ENCODE data around the gene CELF2.

Gene CELF2

DNA sequence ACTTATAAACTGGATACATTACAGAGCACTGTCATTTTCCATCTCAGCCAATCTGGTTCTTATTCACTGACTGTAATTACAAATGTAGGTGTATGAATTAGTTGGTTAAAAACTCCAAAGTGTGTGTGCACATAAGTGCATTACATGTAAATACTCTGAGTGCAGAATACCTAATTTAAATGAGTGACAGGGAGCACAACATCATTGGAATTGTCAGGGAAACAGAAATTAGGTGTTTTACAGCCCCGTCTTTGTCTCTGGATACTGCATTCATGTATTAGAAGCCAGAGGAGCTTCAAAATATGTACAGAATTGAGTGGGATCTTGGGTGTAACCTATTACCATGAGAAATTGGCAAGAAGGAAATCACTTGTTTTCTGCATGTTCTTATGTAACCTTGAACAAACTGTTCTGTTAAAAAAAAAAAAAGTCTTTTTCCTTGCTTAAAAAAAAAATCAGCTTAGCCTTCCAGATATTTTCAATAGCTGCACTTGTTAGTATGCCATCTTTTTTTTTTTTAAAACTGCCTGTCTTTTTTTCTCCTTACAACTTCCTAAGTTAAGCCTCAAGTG is 31.1 kb downstream of the CELF2 start:
- DNase-seq (ENCODE audit: low read depth): no peak
- TF ChIP-seq, protein P1, sequence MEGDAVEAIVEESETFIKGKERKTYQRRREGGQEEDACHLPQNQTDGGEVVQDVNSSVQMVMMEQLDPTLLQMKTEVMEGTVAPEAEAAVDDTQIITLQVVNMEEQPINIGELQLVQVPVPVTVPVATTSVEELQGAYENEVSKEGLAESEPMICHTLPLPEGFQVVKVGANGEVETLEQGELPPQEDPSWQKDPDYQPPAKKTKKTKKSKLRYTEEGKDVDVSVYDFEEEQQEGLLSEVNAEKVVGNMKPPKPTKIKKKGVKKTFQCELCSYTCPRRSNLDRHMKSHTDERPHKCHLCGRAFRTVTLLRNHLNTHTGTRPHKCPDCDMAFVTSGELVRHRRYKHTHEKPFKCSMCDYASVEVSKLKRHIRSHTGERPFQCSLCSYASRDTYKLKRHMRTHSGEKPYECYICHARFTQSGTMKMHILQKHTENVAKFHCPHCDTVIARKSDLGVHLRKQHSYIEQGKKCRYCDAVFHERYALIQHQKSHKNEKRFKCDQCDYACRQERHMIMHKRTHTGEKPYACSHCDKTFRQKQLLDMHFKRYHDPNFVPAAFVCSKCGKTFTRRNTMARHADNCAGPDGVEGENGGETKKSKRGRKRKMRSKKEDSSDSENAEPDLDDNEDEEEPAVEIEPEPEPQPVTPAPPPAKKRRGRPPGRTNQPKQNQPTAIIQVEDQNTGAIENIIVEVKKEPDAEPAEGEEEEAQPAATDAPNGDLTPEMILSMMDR (IDR thresholded peaks at IDR 0.05; ENCODE audit: low read depth, low read length, missing control alignments): no peak
- H3K4me3 ChIP-seq (ENCODE audit: low read depth, low read length): no peak overlapping the region
- in situ Hi-C loops (cut with HindIII; ENCODE audit: low sequenced_read_pairs): no loop called here

DNA sequence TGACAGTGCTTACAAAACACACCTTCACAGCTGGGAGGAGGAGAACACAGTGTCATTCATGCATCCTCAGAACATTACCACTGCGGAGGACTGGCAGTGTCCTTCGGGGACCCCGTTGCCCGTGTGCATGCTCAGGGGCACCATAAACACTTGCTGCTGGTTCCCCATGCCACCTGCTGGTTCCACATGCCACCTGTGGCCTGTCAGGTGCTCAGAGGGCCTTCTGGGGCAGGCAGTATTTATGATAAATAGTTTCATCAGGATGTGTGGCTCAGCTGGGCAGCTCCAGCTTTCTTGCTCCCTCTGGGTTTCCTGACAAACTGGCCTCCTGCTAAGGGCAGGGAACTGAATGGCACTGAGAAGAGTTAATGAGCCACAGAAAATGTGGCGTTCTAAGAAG is 32.1 kb downstream of the CELF2 start:
- H3K4me3 ChIP-seq (ENCODE audit: low read depth, low read length): no peak overlapping the region
- no peak for DNase-seq (ENCODE audit: low read depth)
- TF ChIP-seq, protein P1 (IDR thresholded peaks at IDR 0.05; ENCODE audit: low read depth, low read length, missing control alignments): no peak
- in situ Hi-C loops (cut with HindIII; ENCODE audit: low sequenced_read_pairs): loop anchor here (5.0 kb wide), 1 partner anchor 88 kb away; no protein-coding TSS in a partner anchor

DNA sequence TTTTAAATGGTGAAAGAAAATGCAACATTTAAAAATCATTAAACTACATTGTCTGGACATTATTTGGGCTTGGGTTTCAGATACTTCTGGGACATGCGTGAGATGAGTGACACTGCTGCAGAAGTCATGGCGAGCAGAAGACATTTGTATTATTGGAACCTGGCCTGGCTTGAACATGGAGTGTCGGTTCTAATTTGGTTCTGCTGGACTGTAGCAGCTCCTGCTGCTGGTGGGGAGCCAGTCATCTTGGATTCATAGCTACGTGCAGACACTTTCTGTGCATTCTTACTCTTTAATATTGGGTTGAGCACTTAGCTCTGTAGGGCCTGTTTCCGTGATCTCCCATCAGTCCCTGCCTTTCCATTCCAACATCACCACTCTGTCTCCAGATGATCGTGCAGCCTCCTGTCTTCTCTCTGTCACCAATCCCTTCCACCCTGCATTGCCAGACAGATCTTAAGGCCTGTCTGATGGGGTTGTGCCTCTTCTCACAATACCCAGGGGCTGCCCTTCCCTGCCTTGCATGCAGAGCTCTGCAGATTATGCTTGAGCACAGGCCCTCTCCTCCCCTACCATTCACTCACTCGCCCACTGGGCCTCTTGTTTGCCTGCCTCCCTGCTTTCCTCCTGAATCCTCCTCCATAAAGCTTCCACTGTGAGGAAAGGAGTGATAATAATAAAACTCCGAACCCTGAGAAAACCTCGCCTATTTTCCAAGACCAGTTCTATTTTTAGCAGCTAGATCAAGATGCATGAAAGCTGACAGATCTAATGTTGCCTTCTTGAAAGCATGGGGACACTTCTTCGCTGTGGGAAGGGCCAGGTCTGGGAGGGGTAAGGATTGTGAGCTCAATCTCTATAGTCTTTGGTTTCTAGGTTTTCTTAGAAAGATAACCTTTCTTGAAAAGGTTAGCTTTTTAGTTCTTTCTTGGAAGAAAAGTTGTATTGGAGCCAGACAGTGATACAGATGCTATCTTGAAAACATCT is 32.9 kb downstream of the CELF2 start:
- no peak overlapping the region for H3K4me3 ChIP-seq (ENCODE audit: low read depth, low read length)
- TF ChIP-seq, protein P1 (IDR thresholded peaks at IDR 0.05; ENCODE audit: low read depth, low read length, missing control alignments): no peak
- in situ Hi-C loops (cut with HindIII; ENCODE audit: low sequenced_read_pairs): loop anchor here (5.0 kb wide), 1 partner anchor 88 kb away; no protein-coding TSS in a partner anchor
- DNase-seq (ENCODE audit: low read depth): no peak

DNA sequence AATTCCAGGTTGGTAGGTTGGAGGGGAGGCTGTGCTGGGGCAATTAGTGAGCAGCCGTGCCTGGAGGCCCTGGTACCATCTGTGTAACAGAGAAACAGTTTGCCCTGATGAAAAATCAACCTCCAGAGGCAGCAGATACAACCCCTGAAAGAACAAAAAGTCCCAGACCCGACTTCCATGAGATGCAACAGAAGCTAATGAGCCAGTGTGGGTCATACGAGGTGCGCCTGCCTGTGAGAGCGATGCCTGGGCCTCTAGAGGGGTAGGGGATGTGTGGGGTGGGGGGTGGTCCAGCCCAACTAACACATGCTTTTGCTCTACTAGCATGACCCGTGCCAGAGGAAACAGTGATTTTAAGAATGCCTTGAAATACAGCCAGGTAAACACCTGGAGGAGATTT is 39.3 kb downstream of the CELF2 start:
- DNase-seq (ENCODE audit: low read depth): no peak
- H3K4me3 ChIP-seq (ENCODE audit: low read depth, low read length): no peak overlapping the region
- in situ Hi-C loops (cut with HindIII; ENCODE audit: low sequenced_read_pairs): no loop called here
- TF ChIP-seq, protein P1 (IDR thresholded peaks at IDR 0.05; ENCODE audit: low read depth, low read length, missing control alignments): no peak

DNA sequence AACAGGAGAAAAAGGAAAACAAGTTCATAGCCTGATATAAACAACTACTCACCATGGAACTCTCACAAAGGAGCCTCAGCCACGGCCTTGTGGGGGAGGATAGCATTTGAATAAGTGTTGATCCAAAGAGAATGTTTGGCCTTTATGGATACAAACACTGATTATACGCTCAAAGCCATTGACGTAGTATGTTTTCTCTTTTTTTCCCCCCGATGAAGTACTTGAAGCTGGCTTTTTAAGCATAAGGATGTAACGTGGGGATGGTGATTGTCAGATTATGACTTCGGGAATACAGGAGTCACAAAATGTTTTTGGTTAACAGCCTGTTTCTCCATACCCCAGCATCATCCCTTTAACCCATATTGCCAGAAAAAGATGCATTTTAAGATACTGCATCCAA is 39.8 kb downstream of the CELF2 start:
- DNase-seq (ENCODE audit: low read depth): no peak
- TF ChIP-seq, protein P1 (IDR thresholded peaks at IDR 0.05; ENCODE audit: low read depth, low read length, missing control alignments): no peak
- no peak overlapping the region for H3K4me3 ChIP-seq (ENCODE audit: low read depth, low read length)
- in situ Hi-C loops (cut with HindIII; ENCODE audit: low sequenced_read_pairs): no loop called here

DNA sequence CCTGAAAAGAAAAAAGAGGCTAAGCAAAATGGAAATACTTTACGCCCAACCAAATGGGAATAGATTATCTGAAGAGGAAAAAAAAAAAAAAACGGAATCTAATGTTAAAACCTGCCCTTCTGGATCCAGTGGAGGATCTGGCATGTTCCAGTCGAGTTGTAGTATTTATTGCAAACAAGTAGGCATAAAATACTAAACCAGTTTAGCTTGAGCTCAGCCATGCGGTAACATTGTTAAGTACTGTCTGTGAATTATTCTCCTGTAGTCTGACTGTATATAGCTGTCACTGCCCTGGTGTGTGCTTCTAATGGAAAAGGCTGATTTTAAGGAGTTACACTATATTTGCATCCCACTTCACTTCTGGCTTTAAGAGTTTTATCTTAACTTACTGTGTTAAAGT is 40.3 kb downstream of the CELF2 start:
- in situ Hi-C loops (cut with HindIII; ENCODE audit: low sequenced_read_pairs): no loop called here
- no peak overlapping the region for H3K4me3 ChIP-seq (ENCODE audit: low read depth, low read length)
- DNase-seq (ENCODE audit: low read depth): no peak
- TF ChIP-seq, protein P1 (IDR thresholded peaks at IDR 0.05; ENCODE audit: low read depth, low read length, missing control alignments): no peak
